NCI-H1930 (cell line): ENCODE data around the gene PLIN1.
"Not testable (repeated sequence)": the region's sequence is repeated elsewhere in the genome, so short reads cannot be mapped to it uniquely, and the experiment has no call there.

Source experiments
- DNase-seq, 2 experiments: peaks; one replicate each; lab custom pipeline; 2025; lab: John Stamatoyannopoulos, UW

PLIN1 gene

GRCh38 chr15:89679212-89679611, at the start of gene PLIN1:
TSS of gene PLIN1 (minus strand) at chr15:89679367. CDS start at chr15:89677489, 1,878 bp downstream.
- no peak for DNase-seq

DNA sequence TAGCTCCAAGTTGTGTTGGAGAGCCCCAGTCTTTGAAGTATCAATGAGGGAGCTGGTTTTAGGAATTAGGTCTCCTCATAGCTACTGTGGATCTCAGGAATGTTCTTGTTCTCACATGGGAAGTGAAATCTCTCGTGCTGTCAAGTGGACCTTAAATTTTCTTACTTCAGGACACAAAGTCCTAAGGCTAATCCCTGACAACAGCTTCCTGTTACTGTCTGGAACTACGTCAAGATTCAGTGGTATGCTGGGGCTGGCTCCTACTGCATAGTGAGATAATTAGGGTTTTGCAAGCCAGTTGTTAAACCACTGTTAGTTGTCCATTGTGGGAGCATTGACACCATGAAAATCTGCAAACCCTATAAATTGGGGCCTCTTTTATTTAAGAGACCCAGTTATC, 49.1 kb upstream of the PLIN1 start:
- no peak for DNase-seq

GRCh38 chr15:89725064-89725463, 45.9 kb upstream of the PLIN1 start:
- DNase-seq: no peak

GRCh38 chr15:89724621-89725020, 45.5 kb upstream of the PLIN1 start:
- DNase-seq: no peak

- DNase-seq: no peak
Measured at GRCh38 chr15:89723031-89723430, 43.9 kb upstream of the PLIN1 start.

DNA sequence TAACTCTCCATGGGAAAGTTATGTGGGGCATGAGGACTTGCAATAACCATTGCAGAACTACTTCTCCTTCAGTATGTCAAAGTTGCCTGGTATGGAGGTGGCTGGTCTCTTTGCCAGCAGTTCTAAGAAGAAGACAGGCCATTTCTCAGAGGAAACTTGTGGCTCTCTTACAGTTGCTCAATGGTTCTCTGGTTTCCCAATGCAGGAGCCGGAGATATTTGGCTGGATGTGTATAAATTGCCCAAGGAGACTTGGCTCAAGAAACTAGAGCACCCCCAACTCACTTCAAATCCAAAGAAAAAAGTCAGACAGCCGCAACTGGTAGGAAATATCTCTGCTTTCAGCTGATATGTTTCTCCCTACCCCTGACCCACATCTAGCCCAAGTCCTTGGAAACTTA, 35.6 kb upstream of the PLIN1 start:
- DNase-seq: no peak

DNA sequence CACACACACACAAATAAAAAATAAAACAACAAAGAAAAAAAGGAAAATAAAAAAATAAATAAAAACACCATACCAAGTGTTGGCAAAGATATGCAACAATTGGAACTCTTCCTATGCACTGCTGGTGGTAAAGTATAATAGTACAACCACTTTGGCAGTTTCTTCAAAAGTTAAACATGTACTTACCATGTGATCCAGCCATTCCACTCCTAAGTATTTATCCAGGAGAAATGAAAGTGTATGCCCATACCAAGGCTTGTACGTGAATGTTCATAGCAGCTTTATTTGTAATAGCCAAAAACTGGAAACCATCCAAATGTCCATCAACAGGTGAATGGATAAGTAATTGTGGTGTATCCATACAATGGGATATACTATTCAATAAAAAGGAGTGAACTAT, 28.4 kb upstream of the PLIN1 start:
- DNase-seq: no peak

GRCh38 chr15:89704411-89704810, 25.2 kb upstream of the PLIN1 start:
- DNase-seq: no peak

GRCh38 chr15:89695198-89695597, 16.0 kb upstream of the PLIN1 start:
- no peak for DNase-seq

GRCh38 chr15:89693696-89694095, 14.5 kb upstream of the PLIN1 start:
- DNase-seq: no peak

DNA sequence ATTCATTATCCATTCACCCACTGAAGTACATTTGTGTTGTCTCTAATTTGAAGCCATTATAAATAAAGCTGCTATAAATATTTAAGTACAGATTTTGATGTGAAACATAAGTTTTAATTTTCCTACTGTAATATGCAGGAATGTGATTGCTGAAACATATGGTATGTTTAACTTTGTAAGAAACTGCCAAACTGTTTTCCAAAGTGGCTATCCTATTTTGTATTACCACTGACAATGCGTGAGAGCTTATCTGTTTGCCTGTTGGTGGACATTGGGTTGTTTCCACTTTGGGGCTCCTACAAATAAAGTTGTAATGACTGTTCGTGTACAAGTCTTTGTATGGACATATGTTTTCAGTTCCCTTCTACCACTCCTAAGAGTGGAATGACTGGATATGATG, 13.9 kb upstream of the PLIN1 start:
- DNase-seq: no peak

GRCh38 chr15:89690276-89691218, 11.4 kb upstream of the PLIN1 start, which contains the start of the genes PEX11A and WDR93:
TSS of gene PEX11A (minus strand) at chr15:89690754. CDS start at chr15:89690632, 122 bp downstream.
TSS of gene WDR93 (plus strand) at chr15:89690811. CDS start at chr15:89701747, 10,936 bp downstream.
- DNase-seq: peak; percentile 51 to 82

GRCh38 chr15:89689930-89690275, 10.7 kb upstream of the PLIN1 start:
- DNase-seq: not testable (repeated sequence)

DNA sequence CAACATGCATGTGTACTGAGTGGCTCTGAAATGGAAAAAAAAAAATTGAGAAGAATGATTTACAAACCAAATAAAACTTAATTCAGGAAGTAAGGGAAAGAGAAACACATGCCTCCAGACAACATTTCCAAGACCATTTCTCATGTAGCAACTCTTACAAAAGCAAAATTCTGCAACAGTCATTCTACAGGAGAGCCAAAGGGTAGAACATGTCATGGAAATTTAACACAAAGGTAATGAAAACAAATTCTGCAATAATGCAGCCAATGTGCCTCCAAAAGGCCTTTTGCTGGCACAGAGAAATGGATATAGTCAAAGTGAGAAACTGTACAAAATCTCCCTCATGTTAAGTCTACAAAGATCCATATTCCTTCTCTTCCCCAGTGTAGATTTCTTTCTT, 7.4 kb upstream of the PLIN1 start:
- no peak for DNase-seq

GRCh38 chr15:89685995-89686394, 6.8 kb upstream of the PLIN1 start:
- DNase-seq: no peak

DNA sequence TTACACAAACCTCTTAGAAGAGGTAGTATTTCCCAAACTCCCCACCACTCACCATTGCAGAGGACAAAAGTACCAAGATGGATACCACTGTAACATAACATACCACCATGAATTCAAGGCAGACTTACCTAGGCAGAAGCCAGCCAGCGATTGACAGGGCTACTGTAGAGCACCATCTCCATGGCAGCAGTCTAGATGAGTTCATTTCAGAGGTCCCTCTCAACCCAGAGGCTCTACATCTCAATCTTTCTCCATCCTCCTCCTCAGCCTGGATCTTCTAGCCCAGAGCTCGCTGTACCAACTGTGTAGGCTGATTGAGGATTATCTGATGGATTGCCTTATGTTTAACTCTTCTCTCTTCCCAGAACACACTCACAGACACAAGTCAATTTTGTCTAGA, 2.0 kb upstream of the PLIN1 start:
- DNase-seq: no peak

DNA sequence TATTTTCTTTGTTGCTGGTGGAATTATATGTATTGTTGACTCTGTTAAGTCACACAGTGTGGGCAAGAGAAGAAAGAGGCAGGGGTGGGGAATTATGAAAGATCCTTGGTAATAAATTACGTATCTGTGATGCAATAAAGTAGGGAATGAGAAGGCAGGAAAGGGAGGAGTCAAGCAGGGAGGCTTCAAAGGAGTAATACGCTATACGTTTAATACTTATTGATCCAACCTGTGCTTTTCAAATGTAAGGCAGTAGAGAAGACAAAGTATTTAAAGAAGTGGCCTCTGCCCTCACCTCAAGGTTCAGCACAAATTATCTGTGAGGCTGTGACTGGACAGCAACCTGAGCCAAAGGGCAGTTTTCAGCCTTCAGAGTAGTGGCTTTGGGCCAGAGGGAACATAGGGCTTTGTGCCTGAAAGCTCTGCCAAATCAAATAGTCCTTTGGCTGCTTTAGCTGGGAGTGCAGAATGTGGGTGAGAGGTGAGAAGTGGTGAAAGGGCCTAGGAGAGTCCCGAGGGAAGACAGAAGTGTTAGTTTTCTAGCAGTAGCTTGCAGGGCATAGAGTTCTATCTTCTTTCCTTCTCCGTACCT, 1.2 kb upstream of the PLIN1 start:
- no peak for DNase-seq

- no peak for DNase-seq
Measured at GRCh38 chr15:89677381-89677780, 1.8 kb downstream of the PLIN1 start.

DNA sequence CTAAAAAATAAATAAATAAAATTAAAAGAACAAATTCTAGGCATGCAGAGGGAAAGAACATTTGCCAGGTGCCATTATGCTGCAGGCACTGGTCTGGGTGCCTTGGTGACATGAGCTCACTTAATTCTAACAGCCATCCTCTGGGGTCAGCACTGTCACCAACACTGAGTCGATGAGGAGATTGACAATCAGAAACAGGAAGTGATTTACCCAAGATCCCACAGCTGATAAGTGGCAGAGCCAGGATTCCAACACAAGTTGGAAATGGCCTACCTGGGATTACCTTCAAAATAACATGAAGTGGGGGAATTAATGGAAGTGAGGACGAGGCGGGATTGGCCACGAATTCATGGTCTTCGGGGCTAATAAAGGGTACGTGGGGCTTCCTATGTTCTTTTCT, 3.6 kb downstream of the PLIN1 start:
- DNase-seq: no peak

DNA sequence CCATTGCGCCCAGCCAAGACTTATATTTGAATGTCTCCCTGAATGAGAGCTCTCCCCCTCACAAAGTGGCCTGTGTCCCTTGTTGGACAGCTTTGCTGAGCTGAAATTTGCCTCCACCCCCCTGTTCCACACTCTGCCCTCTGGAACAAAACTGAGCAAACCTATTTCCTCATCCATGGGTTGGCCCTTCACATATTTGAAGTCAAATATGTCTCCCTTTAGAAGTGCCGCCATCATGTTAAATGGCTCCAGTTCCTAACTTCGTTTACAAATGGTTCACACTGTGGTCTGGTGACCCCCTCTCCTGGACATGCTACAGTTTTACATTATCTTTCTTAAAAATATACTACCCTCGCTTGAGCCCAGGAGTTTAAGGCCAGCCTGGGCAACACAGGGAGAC, 4.6 kb downstream of the PLIN1 start:
- no peak for DNase-seq

- DNase-seq: peak in 1 of 2 experiments; percentile 38
Measured at GRCh38 chr15:89673165-89673512, 6.0 kb downstream of the PLIN1 start.

GRCh38 chr15:89672221-89673164, 6.7 kb downstream of the PLIN1 start:
- DNase-seq: no peak
